Dendritic cell treated with granulocyte-macrophage colony-stimulating factor and Interleukin-4, amounts not matched to agents 40 ng/mL and 50 ng/mL, for 4 days (primary cell): ENCODE results near the gene HORMAD2.

Experiments
- H3K27ac Mint-ChIP-seq: one replicate; pipeline ENCODE4 v1.8.0; 2022; ENCODE audit warnings: mild to moderate bottlenecking, mixed read lengths
- H3K27me3 Mint-ChIP-seq: one replicate; pipeline ENCODE4 v1.8.0; 2022; ENCODE audit warnings: mild to moderate bottlenecking, mixed read lengths
- H3K36me3 Mint-ChIP-seq: one replicate; pipeline ENCODE4 v1.8.0; 2022; ENCODE audit warnings: low read depth, mixed read lengths
- H3K4me1 Mint-ChIP-seq: one replicate; pipeline ENCODE4 v1.8.0; 2022; ENCODE audit warnings: low read depth, mixed read lengths
- H3K4me3 Mint-ChIP-seq: one replicate; pipeline ENCODE4 v1.8.0; 2022; ENCODE audit warnings: mild to moderate bottlenecking, moderate library complexity, mixed read lengths
- H3K9me3 Mint-ChIP-seq: one replicate; pipeline ENCODE4 v1.8.0; 2022; ENCODE audit warnings: mixed read lengths
- intact Hi-C: fragments of 100-400 bp; cut with micrococcal nuclease; formaldehyde crosslinking; loops from one replicate; pipeline ENCODE4 v1.15.0; 2022

The HORMAD2 gene

GRCh38 chr22:30186510-30186909 is 106.2 kb downstream of the HORMAD2 start:
- H3K36me3 Mint-ChIP-seq, result no peaks in the 10 kb centered on the region

GRCh38 chr22:30187094-30187493 is 106.8 kb downstream of the HORMAD2 start:
- Mint-ChIP-seq H3K4me1 (peaks cover 14% of the 10 kb centered on the region), H3K36me3 (no peaks in the 10 kb centered on the region), H3K27ac (no peak overlapping the region), H3K27me3 (no peaks in the 10 kb centered on the region), H3K9me3 (no peaks in the 10 kb centered on the region), H3K4me3 (no peak overlapping the region)
- intact Hi-C loops, result loop anchor here (10.0 kb wide), 1 partner anchor 92 kb away; no protein-coding TSS in a partner anchor

More at GRCh38 chr22:30186510-30186909, 106.2 kb downstream of the HORMAD2 start:
- no peaks in the 10 kb centered on the region for H3K9me3 Mint-ChIP-seq
- no peak overlapping the region for H3K27ac Mint-ChIP-seq
- no peaks in the 10 kb centered on the region for H3K27me3 Mint-ChIP-seq
- peaks cover 12% of the 10 kb centered on the region for H3K4me1 Mint-ChIP-seq
- intact Hi-C loops, result loop anchor here (10.0 kb wide), 1 partner anchor 92 kb away; no protein-coding TSS in a partner anchor
- no peak overlapping the region for H3K4me3 Mint-ChIP-seq

- no peak overlapping the region for H3K27ac Mint-ChIP-seq
- no peaks in the 10 kb centered on the region for H3K9me3 Mint-ChIP-seq
Observed at GRCh38 chr22:30187529-30188407, 107.5 kb downstream of the HORMAD2 start.

GRCh38 chr22:30188911-30189310 is 108.6 kb downstream of the HORMAD2 start:
- no peak overlapping the region for H3K27ac Mint-ChIP-seq
- H3K4me1 Mint-ChIP-seq, result peaks cover 32% of the 10 kb centered on the region
- intact Hi-C loops, result loop anchor here (10.0 kb wide), 1 partner anchor 94 kb away; no protein-coding TSS in a partner anchor
- no peaks in the 10 kb centered on the region for H3K9me3 Mint-ChIP-seq
- no peaks in the 10 kb centered on the region for H3K36me3 Mint-ChIP-seq
- no peak overlapping the region for H3K4me3 Mint-ChIP-seq
- no peaks in the 10 kb centered on the region for H3K27me3 Mint-ChIP-seq

More at GRCh38 chr22:30187529-30188407, 107.5 kb downstream of the HORMAD2 start:
- Mint-ChIP-seq H3K4me1 (peaks cover 21% of the 10 kb centered on the region), H3K27me3 (no peaks in the 10 kb centered on the region), H3K36me3 (no peaks in the 10 kb centered on the region), H3K4me3 (no peak overlapping the region)
- intact Hi-C loops, result loop anchor here (10.0 kb wide), 1 partner anchor 93 kb away; no protein-coding TSS in a partner anchor

GRCh38 chr22:30190574-30190973 is 110.3 kb downstream of the HORMAD2 start:
- Mint-ChIP-seq H3K4me3 (no peak overlapping the region), H3K9me3 (no peaks in the 10 kb centered on the region), H3K27ac (no peak overlapping the region), H3K36me3 (no peaks in the 10 kb centered on the region), H3K4me1 (peaks cover 44% of the 10 kb centered on the region), H3K27me3 (no peaks in the 10 kb centered on the region)
- intact Hi-C loops, result no loop called here

GRCh38 chr22:30191040-30191701 is 110.9 kb downstream of the HORMAD2 start:
- peaks cover 50% of the 10 kb centered on the region for H3K4me1 Mint-ChIP-seq
- no peaks in the 10 kb centered on the region for H3K36me3 Mint-ChIP-seq
- H3K9me3 Mint-ChIP-seq, result no peaks in the 10 kb centered on the region
- intact Hi-C loops, result no loop called here
- no peak overlapping the region for H3K27ac Mint-ChIP-seq
- no peaks in the 10 kb centered on the region for H3K27me3 Mint-ChIP-seq
- H3K4me3 Mint-ChIP-seq, result no peak overlapping the region

GRCh38 chr22:30192427-30192826 is 112.2 kb downstream of the HORMAD2 start:
- no peaks in the 10 kb centered on the region for H3K9me3 Mint-ChIP-seq
- no peaks in the 10 kb centered on the region for H3K27me3 Mint-ChIP-seq
- H3K4me3 Mint-ChIP-seq, result no peak overlapping the region
- H3K36me3 Mint-ChIP-seq, result no peaks in the 10 kb centered on the region
- peaks cover 60% of the 10 kb centered on the region for H3K4me1 Mint-ChIP-seq
- intact Hi-C loops, result no loop called here
- H3K27ac Mint-ChIP-seq, result no peak overlapping the region

GRCh38 chr22:30193031-30193775 is 112.9 kb downstream of the HORMAD2 start:
- intact Hi-C loops, result no loop called here
- no peaks in the 10 kb centered on the region for H3K27me3 Mint-ChIP-seq
- H3K9me3 Mint-ChIP-seq, result no peaks in the 10 kb centered on the region
- H3K27ac Mint-ChIP-seq, result peak overlapping the region; percentile 9
- H3K36me3 Mint-ChIP-seq, result no peaks in the 10 kb centered on the region
- H3K4me1 Mint-ChIP-seq, result peaks cover 60% of the 10 kb centered on the region
- H3K4me3 Mint-ChIP-seq, result no peak overlapping the region

GRCh38 chr22:30195245-30196140 is 115.2 kb downstream of the HORMAD2 start:
- intact Hi-C loops, result loop anchor here (2.0 kb wide), 1 partner anchor 13 kb away; no protein-coding TSS in a partner anchor
- H3K4me1 Mint-ChIP-seq, result peaks cover 61% of the 10 kb centered on the region

GRCh38 chr22:30196141-30196879 is 116.0 kb downstream of the HORMAD2 start:
- Mint-ChIP-seq H3K27ac (no peak overlapping the region), H3K4me3 (no peak overlapping the region), H3K4me1 (peaks cover 53% of the 10 kb centered on the region), H3K36me3 (no peaks in the 10 kb centered on the region), H3K27me3 (no peaks in the 10 kb centered on the region), H3K9me3 (no peaks in the 10 kb centered on the region)
- intact Hi-C loops, result loop anchor here (2.0 kb wide), 1 partner anchor 14 kb away; no protein-coding TSS in a partner anchor

More at GRCh38 chr22:30195245-30196140, 115.2 kb downstream of the HORMAD2 start:
- no peak overlapping the region for H3K4me3 Mint-ChIP-seq
- H3K9me3 Mint-ChIP-seq, result no peaks in the 10 kb centered on the region
- H3K27ac Mint-ChIP-seq, result no peak overlapping the region
- no peaks in the 10 kb centered on the region for H3K27me3 Mint-ChIP-seq
- no peaks in the 10 kb centered on the region for H3K36me3 Mint-ChIP-seq

- Mint-ChIP-seq H3K27ac (no peak overlapping the region), H3K27me3 (no peaks in the 10 kb centered on the region), H3K4me3 (no peak overlapping the region), H3K4me1 (peaks cover 52% of the 10 kb centered on the region), H3K9me3 (no peaks in the 10 kb centered on the region), H3K36me3 (no peaks in the 10 kb centered on the region)
- intact Hi-C loops, result loop anchor here (2.0 kb wide), 1 partner anchor 14 kb away; no protein-coding TSS in a partner anchor
Observed at GRCh38 chr22:30196880-30197336, 116.6 kb downstream of the HORMAD2 start.

GRCh38 chr22:30197389-30197788 is 117.1 kb downstream of the HORMAD2 start:
- Mint-ChIP-seq H3K27ac (no peak overlapping the region), H3K27me3 (no peaks in the 10 kb centered on the region), H3K4me1 (peaks cover 50% of the 10 kb centered on the region), H3K36me3 (no peaks in the 10 kb centered on the region), H3K4me3 (no peak overlapping the region), H3K9me3 (no peaks in the 10 kb centered on the region)
- intact Hi-C loops, result loop anchor here (2.0 kb wide), 1 partner anchor 15 kb away; no protein-coding TSS in a partner anchor
